GM18499 (cell line): ENCODE data around the gene TTC28.

Experiments used
- ATAC-seq: cut with Tn5 transposase; IDR thresholded peaks from one replicate; pipeline ENCODE4 v1.9.1; 2021; ENCODE audit warnings: moderate number of reproducible peaks; ENCODE audit not compliant: insufficient read depth, unreplicated experiment

Gene TTC28

GRCh38 chr22:28047740-28048139 is 631.9 kb downstream of the TTC28 start:
- no peak for ATAC-seq

DNA sequence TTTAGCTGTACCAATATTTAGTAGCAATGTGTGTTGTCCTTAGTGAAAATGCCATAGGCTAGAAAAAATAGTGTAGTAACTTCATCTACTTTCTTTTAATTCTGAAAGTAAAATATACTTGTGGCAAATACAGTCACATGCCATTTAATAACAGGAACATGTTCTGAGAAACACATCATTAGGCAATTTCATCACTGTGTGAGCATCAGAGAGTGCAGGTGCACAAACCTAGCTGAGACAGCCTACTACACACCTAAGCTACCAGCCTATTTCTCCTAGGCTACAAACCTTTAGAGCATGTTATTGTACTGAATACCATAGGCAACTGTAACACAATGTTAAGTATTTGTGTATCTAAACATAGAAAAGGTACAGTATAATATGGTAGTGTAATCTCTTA is 633.5 kb downstream of the TTC28 start:
- no peak for ATAC-seq

DNA sequence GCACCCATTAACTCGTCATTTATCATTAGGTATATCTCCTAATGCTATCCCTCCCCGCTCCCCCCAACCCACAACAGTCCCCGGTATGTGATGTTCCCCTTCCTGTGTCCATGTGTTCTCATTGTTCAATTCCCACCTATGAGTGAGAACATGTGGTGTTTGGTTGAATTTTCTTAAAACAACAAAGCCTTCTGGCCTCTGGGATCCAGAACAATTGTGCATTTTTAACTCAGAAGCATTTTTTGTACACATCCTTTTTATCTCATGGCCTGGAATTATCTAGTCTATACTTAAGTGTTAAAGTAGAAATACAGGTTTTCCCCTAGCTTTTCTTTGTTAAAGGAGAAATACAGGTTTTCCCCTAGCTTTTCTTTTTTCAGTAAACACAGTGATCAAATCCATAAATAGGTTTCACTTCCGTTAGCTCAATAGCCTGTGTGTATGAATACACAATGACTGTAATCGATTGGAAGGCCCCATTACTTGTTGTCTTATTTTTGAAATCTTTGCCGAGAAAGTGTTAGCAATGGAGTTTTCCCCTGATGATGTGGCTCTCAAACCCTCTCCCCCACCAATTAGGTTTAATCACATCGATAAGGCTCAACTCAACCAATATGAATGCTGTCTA is 635.0 kb downstream of the TTC28 start:
- no peak for ATAC-seq

DNA sequence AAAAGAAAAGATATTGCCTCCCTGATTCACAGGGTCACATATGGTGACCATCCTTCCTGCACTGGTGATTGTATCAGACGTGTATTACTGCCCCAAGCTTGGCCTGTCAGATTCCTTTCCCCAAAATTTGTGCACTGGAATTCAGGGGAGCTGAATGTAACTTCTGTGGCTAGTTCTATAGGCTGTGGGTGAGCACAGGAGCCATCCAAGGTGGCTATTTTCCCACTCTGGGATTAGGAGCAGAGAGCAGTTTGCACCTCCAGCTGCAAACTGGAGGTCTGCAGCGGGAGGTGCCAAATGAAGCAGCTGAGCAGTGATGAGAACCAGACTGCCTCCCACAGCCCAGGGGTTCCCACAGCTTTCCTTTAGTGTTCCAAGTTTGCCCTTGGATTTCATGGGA is 636.4 kb downstream of the TTC28 start:
- no peak for ATAC-seq

- ATAC-seq, result no peak
Observed at GRCh38 chr22:28034760-28035401, 644.8 kb downstream of the TTC28 start.

- ATAC-seq, result no peak
Observed at GRCh38 chr22:28034145-28034759, 645.4 kb downstream of the TTC28 start.

DNA sequence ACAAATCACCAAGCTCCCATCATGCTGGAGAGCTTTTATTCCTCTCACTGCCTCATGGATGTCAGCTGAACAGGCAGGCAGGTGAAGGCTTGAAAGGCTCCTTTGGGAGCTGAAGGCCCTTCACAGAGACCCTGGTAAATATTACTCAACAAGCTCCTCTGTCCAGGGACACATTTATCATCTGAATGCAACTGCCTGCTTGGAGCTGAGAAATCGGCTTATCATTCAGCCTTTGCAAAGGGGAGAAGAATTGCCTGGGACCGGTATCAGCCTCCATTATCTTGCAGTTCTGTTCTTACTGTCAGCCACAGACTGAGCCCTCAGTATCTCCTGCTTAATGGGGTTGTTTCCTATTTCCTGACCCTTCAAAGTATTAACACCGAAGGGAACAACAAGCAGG is 646.8 kb downstream of the TTC28 start:
- no peak for ATAC-seq

DNA sequence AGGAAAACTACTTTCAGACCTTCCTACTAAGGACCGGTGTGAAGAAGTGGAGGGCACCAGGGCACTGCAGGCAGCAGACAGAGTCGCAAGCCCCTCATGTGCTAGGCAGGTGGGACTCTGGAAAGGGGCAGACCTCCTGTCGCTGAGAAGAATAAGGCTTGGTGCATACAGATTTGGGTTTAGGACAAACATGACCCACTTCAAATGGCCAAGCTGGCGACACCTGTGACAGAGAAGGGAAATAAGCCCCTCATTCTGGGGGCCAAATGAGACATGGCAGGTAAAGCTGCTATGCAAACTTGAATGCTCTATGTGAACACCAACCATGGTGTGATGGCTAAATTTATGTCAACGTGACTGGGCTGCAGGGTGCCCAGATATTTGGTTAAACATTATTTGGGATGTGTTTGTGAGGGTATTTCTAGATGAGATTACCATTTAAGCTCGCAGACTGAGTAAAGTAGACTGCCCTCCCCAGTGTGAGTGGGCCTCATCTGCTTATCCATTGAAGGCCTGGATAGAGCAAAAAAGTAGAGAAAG is 648.2 kb downstream of the TTC28 start:
- no peak for ATAC-seq

DNA sequence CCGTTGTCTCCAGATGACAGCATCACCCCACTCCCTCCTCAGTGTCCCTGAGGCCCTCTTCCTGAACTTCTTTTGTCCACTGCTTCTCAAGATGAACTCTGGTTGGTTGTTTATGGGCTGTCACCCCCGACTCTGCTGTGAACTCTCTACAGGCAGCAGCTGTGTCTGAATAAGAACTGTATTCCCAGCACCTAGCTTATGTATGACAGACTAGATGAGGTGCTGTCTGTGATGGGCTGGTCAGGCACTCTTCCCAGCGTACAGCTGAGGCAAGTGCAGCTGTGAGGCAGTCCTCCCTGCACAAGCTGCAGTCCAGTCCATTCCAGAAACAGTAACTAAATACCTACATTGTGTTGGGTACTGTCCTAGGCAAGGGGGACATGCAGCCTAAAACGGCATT is 649.2 kb downstream of the TTC28 start:
- ATAC-seq, result no peak

DNA sequence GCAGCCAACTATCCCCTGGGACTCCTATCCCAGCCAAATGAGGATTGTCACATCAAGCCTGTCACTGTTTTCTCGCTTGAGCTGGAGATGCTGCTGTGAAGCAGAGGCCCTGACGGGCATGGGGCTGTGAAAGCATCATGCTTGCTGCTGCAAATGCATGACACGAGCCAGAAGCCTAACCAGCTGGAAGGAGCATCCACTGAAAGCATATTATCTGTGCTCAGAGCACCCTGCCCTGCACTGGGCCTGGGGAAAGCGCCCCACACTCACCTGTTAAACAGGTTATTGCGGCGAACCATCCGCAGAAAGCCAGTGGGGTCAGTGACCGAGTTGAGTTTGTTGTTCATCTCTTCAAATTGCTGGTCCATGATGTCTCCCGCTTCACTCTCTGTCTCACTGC is 649.7 kb downstream of the TTC28 start:
- ATAC-seq, result no peak

DNA sequence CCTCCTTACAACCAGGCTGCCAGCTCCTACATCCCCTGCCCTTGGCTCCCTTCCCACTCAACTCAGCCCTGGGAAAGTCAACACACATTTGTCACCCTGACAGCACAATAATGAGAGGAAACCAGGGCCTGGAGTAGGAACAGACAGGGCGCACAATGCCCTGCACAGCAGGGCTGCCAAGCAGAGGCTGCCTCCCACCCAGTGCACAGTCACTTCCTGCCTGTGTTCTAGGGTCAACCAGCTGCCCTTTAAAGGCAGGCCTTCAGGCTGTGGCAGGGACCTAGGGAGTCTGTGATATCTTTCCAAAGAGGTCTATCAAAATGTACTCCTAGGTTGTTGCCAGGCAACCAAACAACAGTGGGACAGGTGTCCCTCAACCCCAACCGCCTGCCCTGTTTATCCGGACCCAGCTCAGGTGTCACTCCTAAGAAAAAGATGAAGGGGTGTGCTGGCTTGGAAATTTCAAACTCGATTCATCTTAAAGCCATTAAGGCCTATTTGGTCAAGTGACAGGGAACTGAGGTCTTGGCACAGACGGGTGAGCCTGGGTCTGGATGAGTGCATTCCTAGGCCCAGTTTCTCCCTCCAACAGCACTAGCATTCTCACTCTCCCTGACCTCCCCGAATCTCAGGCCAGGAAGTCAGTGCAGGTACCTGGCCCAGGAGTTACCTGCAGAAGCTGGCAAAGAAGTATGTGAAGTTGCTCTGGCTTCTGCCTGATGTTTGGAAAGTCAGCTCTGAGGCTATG is 650.3 kb downstream of the TTC28 start:
- ATAC-seq, result no peak

- no peak for ATAC-seq
Observed at GRCh38 chr22:28027453-28028448, 651.9 kb downstream of the TTC28 start.

- no peak for ATAC-seq
Observed at GRCh38 chr22:28025866-28026575, 653.6 kb downstream of the TTC28 start.

DNA sequence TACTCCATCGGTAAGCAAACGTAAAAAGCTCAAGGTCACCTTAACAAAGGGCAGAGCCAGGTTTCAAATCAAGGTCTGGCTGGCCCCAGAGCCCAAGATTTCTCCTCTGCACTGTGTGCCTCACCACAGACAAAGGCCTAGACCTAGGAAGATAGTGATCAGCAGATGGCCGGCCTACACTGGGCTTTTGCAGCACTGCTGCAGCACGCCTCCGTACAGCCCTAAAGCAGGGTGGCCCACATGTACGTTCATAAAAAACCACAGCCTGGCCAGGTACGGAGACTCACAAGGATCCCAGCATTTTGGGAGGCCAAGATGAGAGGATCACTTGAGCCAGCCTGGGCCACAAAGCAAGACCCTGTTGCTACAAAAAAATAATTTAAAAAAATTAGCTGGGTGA is 654.3 kb downstream of the TTC28 start:
- no peak for ATAC-seq

DNA sequence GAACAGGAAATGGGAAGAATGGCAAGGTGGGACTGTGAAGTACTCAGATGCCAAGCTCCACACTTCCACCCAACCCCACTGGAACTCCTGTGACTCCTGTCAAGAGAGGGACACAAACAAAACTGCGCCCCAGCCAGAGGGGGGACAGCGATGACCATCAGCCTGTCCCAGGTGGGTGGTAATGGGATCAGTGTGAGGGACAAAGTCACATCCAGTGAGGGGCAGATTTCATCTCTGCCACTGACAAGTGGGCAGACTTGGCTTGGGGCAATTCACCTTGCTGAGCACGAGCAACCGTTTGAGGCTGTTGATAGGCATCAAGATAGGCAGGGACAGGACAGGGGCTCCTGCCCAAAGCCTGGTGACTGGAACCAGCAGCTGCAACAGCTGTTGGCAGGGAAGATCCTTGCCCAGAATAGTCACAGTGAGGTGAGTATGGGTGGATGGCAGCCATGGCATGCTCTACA is 655.2 kb downstream of the TTC28 start:
- no peak for ATAC-seq

- ATAC-seq, result no peak
Observed at GRCh38 chr22:28023774-28024173, 655.9 kb downstream of the TTC28 start.

DNA sequence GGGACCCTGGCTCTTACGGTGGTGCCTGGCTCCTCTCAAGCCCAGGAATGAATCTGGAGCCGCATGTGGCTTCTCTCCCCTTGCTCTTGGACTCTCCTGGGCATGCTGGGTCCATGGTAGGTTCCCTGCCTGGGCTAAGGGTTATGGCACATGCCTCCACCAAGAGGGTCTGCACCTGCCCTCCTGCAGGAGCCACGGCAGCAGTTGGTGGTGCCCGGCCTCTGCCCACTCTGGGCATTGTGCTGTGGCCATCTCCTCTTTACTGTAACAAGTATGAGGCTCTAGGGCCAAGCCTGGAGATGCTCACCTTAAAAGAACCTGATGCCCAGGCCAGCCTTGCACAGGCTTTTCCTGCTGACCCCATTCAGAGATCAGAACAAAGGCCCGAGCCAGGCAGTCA is 656.6 kb downstream of the TTC28 start:
- no peak for ATAC-seq

DNA sequence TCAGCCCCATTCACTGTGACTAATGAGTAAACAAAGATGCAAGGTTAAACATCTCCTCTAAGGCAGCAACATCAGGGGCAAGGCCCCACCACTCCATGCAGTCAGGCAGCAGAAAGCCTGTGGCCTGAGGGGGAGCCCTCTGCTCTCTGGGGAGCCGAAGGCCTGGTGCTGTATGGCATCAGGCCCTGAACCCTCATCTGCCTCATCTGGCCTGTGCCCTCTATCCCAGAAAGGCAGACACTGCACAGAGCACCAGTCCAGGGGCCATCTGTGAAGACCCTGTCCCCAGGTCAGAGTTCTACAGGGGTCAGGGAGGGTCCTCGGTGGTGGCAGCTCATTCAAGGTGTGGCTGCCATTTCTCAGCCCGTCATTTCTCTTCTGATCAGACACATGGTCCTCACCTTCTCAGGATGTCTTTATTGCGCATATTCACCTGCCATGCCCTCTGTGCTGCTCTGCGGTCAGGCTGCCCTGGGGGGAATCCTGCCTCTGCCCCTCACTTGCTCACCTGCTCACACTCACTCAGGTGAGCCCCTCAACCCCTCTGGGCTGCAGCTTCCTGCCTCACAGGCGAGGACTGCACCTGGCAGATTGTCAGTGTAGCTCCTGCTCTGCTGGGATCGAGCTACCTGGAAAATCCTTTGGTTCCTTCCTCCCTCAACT is 657.5 kb downstream of the TTC28 start:
- ATAC-seq, result no peak
